ENCODE data around the gene SPSB3.

Gene SPSB3

DNA sequence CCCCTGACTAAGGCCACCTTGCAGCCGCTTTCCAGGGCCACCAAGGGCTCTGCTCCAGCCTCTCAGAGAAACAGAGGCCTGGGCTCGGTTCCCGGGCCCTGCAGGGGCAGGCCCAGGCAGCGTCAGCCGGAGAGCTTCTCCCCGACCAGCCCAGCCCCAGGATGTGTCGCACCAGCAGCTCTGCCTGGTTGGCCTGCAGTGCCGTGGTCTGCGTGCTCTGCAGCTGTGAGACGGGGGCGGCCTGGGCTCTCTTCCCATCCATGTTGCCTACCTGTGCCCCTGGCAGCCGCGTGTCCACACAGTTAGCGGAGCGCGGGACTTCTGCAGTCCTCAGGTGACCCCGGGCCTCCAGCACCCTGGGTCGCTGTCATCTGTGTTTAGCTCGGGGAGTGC is 6.3 kb upstream of the SPSB3 start:
- DNase-seq (ENCODE audit: low read depth, low spot score): no peak

- DNase-seq (ENCODE audit: low read depth, low spot score): no peak
These were observed 5.8 kb upstream of the SPSB3 start for GRCh38 chr16:1788095-1788707.

- no peak for DNase-seq (ENCODE audit: low read depth, low spot score)
These were observed 5.1 kb upstream of the SPSB3 start for GRCh38 chr16:1787322-1788094.

- DNase-seq (ENCODE audit: low read depth, low spot score): no peak
These were observed 4.6 kb upstream of the SPSB3 start for GRCh38 chr16:1787056-1787321.

DNA sequence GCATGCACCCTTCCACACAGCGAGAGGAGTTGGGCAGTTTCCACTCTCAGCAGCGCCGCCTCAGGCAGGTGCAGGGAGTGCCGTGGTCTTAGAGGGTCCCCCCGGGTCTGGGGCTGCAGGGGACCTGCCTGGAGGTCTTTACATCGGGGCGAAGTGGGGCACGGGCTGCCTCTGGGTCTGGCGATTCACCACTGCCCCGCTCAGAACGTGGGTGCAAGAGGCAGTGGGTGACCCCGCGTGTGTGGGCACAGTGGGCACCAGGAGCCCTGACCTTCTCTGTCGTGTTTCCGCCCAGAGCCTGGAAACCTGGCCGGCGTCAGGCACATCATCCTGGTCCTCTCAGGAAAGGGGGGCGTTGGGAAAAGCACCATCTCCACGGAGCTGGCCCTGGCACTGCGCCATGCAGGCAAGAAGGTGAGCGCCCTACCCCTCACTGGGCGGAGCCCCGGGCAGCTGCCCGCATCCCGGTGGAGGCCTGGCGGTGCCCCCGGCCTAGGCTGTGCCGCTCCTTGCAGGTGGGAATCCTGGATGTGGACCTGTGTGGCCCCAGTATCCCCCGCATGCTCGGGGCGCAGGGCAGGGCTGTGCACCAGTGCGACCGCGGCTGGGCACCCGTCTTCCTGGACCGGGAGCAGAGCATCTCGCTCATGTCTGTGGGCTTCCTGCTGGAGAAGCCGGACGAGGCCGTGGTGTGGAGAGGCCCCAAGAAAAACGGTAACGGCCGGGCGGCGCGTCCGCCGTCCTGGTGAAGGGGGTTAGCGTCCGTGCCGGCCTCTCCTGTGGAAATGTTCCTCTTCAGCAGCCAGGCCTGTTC is 4.1 kb upstream of the SPSB3 start:
- DNase-seq (ENCODE audit: low read depth, low spot score): no peak

GRCh38 chr16:1785846-1786170 is 3.4 kb upstream of the SPSB3 start:
- no peak for DNase-seq (ENCODE audit: low read depth, low spot score)

GRCh38 chr16:1784977-1785845 is 2.8 kb upstream of the SPSB3 start:
- DNase-seq (ENCODE audit: low read depth, low spot score): no peak

DNA sequence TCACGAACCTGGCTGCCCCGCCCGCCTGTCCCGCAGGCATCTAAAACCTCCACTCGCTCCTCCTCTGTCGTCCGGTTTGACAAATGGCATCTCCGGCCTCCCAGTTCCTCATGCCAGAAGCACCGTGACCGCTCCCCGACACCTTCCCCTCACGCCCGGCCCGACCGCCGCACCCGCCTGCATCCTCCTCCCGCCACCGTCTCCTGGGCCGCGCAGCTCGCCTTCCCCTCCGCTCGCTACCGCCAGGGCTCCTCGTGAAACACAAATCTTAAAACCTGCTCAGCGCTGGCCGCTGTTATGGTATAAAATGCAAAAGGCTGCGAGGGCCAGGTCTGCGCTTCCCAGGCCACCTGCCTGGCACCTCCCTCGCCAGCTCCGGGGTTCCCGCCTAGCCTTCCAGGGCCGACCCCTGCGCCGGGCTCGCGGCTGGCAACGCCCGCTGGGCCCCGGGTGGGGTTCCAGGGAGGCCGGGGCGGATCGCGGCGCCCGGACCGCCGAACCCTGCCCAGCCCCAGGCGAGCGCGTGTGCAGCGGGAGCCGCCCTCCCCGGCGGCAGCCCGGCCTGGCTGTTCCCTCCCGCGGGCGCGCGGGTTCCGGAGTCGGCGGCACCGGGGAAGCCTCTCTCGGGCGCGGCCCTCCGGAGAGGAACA is 488 bp downstream of the SPSB3 start:
- no peak for DNase-seq (ENCODE audit: low read depth, low spot score)

DNA sequence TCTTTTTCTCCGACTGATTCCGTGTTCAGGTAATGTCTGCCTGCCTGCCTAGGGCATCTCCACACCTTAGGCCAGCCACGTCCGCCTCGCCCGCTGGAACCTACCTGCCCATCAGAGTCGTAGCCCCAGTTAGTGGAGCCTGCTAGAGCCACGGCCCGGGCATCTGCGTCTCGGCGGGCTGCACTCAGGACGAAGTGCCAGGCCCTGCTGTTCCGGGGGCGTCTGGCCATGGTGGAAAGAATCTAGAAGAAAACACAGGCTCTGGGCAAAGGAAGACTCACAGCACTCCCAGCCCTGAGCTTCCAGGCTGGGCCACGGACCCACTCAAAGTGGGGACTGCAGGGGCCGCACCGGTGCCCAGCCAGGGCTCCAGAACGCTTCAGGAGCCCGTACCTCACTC is 1.1 kb downstream of the SPSB3 start:
- no peak for DNase-seq (ENCODE audit: low read depth, low spot score)

- no peak for DNase-seq (ENCODE audit: low read depth, low spot score)
These were observed 1.7 kb downstream of the SPSB3 start for GRCh38 chr16:1780677-1781072.

GRCh38 chr16:1779741-1780676 is 2.4 kb downstream of the SPSB3 start:
- DNase-seq (ENCODE audit: low read depth, low spot score): no peak

DNA sequence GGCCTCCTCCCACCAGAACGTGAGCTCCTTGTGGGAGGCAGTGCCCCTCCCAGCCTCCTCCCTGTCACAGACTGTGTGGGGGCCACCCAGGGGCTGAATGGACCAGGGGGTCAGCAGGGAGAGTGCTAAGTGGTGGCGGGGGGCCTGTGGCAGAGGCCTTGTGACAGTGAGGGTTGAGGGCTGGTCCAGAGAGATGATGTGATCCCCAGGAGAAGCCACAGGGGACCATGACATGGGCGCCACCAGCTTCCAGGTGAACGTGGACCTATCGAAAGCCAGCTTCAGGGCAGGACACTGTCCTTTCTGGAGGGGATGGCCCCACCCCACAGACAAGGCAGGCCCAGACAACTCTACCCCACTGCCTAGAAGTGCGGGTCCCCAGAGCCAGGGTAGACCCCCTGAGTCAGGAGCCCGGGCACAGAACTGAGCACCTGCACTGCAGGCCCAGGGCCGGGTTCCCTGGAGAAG is 3.1 kb downstream of the SPSB3 start:
- no peak for DNase-seq (ENCODE audit: low read depth, low spot score)

DNA sequence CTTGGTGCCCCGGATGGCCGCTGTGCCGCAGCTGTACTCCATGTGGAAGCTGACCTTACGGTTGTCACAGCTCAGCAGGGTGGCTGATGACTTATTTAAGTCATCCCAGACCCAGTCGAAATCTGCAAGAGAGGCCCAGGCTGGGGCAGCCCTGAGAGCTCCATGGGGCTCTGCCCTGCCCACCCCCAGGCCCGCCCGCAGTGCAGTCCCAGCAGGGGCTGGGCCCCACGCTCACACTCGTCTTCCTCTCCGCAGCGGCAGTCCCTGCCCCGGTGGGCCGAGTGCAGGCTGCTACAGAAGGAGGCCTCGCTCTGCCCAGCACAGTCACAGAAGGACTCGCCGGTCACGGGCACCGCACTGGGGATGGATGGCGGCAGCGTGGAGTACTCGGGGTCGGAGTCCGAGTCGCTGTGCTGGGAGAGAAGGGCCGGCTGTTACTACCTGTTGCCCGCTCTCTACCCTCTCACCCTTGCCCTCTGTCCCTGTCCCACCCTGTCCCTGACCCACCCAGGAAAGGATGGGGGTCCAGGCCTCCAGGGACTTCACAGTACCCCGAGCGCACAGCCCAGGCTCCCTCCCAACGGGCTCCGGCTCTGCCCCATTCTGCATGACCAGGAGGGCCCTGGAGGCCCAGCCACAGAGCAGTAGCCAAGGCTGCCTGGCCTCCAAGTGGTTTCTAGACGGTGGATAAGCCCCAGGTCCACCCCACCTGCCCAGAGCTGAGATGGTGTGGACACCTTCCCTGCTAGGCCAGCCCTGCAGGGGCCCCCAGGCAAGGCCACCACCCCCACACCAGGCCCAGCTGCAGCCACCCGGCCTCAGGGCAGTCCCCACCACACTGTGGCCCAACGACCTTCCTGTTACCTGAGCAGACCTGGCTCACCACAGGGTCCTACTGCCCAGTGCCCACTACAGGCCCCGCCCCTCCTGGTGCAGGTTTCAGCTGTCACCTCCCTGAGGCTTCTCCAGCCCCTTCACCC is 3.9 kb downstream of the SPSB3 start:
- DNase-seq (ENCODE audit: low read depth, low spot score): no peak

DNA sequence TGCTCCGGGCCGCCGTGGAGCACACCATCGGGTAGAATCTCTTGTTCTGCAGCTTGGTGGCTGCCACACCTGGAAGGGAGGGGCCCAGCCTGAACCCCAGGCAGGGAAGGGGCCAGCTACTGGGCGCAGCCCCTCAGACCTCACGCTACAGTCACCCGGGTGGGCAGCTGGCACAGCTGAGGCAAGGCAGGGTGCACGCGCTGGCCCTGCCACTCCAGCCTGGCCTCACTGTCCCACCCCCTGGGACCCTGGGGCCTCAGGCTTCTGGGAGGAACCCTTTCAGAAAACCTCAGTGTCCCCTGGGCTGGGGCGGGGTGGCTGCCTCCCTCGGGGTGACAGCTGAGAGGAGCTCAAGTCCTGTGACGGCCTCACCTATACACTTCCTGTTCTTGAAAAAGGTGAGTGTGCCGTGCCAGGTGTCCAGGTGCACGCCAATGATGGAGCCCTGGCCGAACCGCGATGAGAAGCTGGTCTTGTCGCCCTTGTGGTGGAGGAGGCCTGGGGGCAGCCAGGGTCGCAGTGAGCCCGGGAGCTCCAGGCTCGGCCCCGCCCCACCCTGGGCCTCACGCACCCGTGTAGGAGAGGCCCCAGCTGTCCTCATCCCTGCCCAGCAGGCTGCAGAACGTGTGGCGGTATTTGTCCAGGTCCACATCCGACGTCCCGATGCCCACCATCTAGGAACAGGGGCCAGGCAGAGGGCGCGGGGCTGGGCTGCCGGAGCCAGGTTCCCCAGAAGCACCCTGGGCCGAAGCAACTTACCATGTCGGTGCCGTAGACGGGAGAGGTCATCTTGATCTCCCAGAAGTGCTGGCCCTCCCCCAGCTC is 4.8 kb downstream of the SPSB3 start:
- no peak for DNase-seq (ENCODE audit: low read depth, low spot score)

GRCh38 chr16:1776991-1777374 is 5.4 kb downstream of the SPSB3 start:
- no peak for DNase-seq (ENCODE audit: low read depth, low spot score)

DNA sequence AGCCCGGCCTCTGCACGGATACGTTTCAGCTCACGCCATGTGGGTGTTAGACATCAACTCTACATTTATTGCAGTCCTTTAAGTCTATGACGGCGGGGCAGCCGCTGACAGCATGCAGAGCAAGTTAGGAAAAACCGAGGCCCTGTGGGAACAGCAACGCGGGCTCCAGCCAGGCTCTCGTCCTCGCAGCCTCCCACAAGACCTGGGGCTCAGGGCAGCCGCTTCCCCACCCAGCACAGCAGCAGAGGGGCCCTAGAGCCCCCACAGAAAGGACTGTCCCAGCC is 5.8 kb downstream of the SPSB3 start:
- DNase-seq (ENCODE audit: low read depth, low spot score): no peak

GRCh38 chr16:1775846-1776671 is 6.3 kb downstream of the SPSB3 start:
- no peak for DNase-seq (ENCODE audit: low read depth, low spot score)
